Karpas-422 (cell line): Measurements from ENCODE around the gene RUSC1. TPM values are rescaled to one million over a fixed set of nuclear protein-coding genes. Genes with fewer than 3 reads are reported as not detected.

Source experiments
- small RNA-seq: library from RNA; depleted of rRNA; stranded (forward); fragments of <200 nt; gene quantifications from one replicate; pipeline ENCODE3, GENCODE V24; 2014
- total RNA-seq: library from RNA; depleted of rRNA; stranded (reverse); fragments of >200 nt; shearing (Covaris generic); gene quantifications from 2 replicates; pipeline ENCODE4 v1.2.3, GENCODE V29; 2014; ENCODE audit warnings: low replicate concordance; rRNA removed

Gene RUSC1
- total RNA-seq, 1 experiment from 2014 or later: 9.2 TPM

Small RNAs within 50 kb of the gene (small RNA-seq; reads per million reads assigned to genes)
- gene RNU6-106P: 0.12 reads per million

Other genes starting within 250 kb of the RUSC1 start
- gene EFNA3, start 242.1 kb upstream of the RUSC1 start, total RNA-seq: 12.2 and 15.7 TPM in 2 replicates
- not detected in 2 replicates for gene EFNA1, start 193.0 kb upstream of the RUSC1 start, total RNA-seq
- 47.8 and 56.5 TPM in 2 replicates for gene SLC50A1, start 185.0 kb upstream of the RUSC1 start, total RNA-seq
- gene DPM3, start 180.4 kb upstream of the RUSC1 start, total RNA-seq: 22.2 and 33.2 TPM in 2 replicates
- gene KRTCAP2, start 147.6 kb upstream of the RUSC1 start, total RNA-seq: 237 and 400 TPM in 2 replicates
- gene TRIM46, start 147.0 kb upstream of the RUSC1 start, total RNA-seq: 5.1 and 19.2 TPM in 2 replicates
- 11.9 and 18.7 TPM in 2 replicates for gene THBS3, start 113.0 kb upstream of the RUSC1 start, total RNA-seq
- gene MTX1, start 112.2 kb upstream of the RUSC1 start, total RNA-seq: 49.5 and 56.9 TPM in 2 replicates
- gene ENTREP3, start 65.4 kb upstream of the RUSC1 start, total RNA-seq: 20.7 and 30.6 TPM in 2 replicates
- 69.7 and 73.5 TPM in 2 replicates for gene SCAMP3, start 58.5 kb upstream of the RUSC1 start, total RNA-seq
- gene CLK2, start 47.4 kb upstream of the RUSC1 start, total RNA-seq: 78.7 and 99.6 TPM in 2 replicates
- gene HCN3, start 43.4 kb upstream of the RUSC1 start, total RNA-seq: 5.9 and 6.3 TPM in 2 replicates
- not detected in 2 replicates for gene PKLR, start 19.5 kb upstream of the RUSC1 start, total RNA-seq
- 298 and 377 TPM in 2 replicates for gene FDPS, start 12.0 kb upstream of the RUSC1 start, total RNA-seq
- 27.2 and 45.1 TPM in 2 replicates for gene ASH1L, start 241.9 kb downstream of the RUSC1 start, total RNA-seq